HL-60/S4 (cell line): Measurements from ENCODE around the gene CDH13.

Source experiments
- in situ Hi-C: fragments of 300-500 bp; cut with MboI; formaldehyde crosslinking; loops from 2 replicates; pipeline ENCODE4 v1.14.3; 2022; ENCODE audit warnings: low sequenced_read_pairs

Gene CDH13

GRCh38 chr16:82834151-82834815, 207.5 kb downstream of the CDH13 start:
- in situ Hi-C loops, result no loop called here

GRCh38 chr16:82835487-82836155, 208.9 kb downstream of the CDH13 start:
- in situ Hi-C loops, result no loop called here

GRCh38 chr16:82841108-82841507, 214.3 kb downstream of the CDH13 start:
- in situ Hi-C loops, result no loop called here

- in situ Hi-C loops, result no loop called here
These were observed 217.0 kb downstream of the CDH13 start for GRCh38 chr16:82843606-82844271.

- in situ Hi-C loops, result no loop called here
These were observed 218.3 kb downstream of the CDH13 start for GRCh38 chr16:82845116-82845515.

- in situ Hi-C loops, result no loop called here
These were observed 220.0 kb downstream of the CDH13 start for GRCh38 chr16:82846806-82847205.

- in situ Hi-C loops, result no loop called here
These were observed 221.2 kb downstream of the CDH13 start for GRCh38 chr16:82848013-82848412.

GRCh38 chr16:82852388-82853008, 225.7 kb downstream of the CDH13 start:
- in situ Hi-C loops, result no loop called here

GRCh38 chr16:82855471-82855870, 228.7 kb downstream of the CDH13 start:
- in situ Hi-C loops, result no loop called here

GRCh38 chr16:82857693-82858365, 231.1 kb downstream of the CDH13 start:
- in situ Hi-C loops, result no loop called here

- in situ Hi-C loops, result no loop called here
These were observed 232.9 kb downstream of the CDH13 start for GRCh38 chr16:82859662-82860061.

GRCh38 chr16:82860071-82860470, 233.3 kb downstream of the CDH13 start:
- in situ Hi-C loops, result no loop called here

- in situ Hi-C loops, result no loop called here
These were observed 235.3 kb downstream of the CDH13 start for GRCh38 chr16:82862057-82862456.

GRCh38 chr16:82864332-82865040, 237.7 kb downstream of the CDH13 start:
- in situ Hi-C loops, result no loop called here

- in situ Hi-C loops, result no loop called here
These were observed 238.6 kb downstream of the CDH13 start for GRCh38 chr16:82865412-82865811.

- in situ Hi-C loops, result no loop called here
These were observed 240.7 kb downstream of the CDH13 start for GRCh38 chr16:82867485-82867884.

GRCh38 chr16:82874271-82874670, 247.5 kb downstream of the CDH13 start:
- in situ Hi-C loops, result no loop called here

GRCh38 chr16:82874672-82875071, 247.9 kb downstream of the CDH13 start:
- in situ Hi-C loops, result no loop called here

- in situ Hi-C loops, result no loop called here
These were observed 250.2 kb downstream of the CDH13 start for GRCh38 chr16:82876951-82877350.

GRCh38 chr16:82878466-82878865, 251.7 kb downstream of the CDH13 start:
- in situ Hi-C loops, result no loop called here

GRCh38 chr16:82880346-82880745, 253.6 kb downstream of the CDH13 start:
- in situ Hi-C loops, result no loop called here
